ENCODE results near the gene APLF. TPM values are rescaled to one million over a fixed set of nuclear protein-coding genes. Genes with fewer than 3 reads are reported as not detected.
"Not testable (repeated sequence)": the region's sequence is repeated elsewhere in the genome, so short reads cannot be mapped to it uniquely, and the experiment has no call there.

Gene APLF
- total RNA-seq, 1 experiment from 2014 or later, result 5.5 TPM

GRCh38 chr2:68544811-68545210, 77.4 kb downstream of the APLF start:
- H3K27me3 ChIP-seq (replicated peaks; ENCODE audit: insufficient read depth, low read depth, low read length, poor library complexity), result no peaks in the 10 kb centered on the region
- TF ChIP-seq, protein P1, sequence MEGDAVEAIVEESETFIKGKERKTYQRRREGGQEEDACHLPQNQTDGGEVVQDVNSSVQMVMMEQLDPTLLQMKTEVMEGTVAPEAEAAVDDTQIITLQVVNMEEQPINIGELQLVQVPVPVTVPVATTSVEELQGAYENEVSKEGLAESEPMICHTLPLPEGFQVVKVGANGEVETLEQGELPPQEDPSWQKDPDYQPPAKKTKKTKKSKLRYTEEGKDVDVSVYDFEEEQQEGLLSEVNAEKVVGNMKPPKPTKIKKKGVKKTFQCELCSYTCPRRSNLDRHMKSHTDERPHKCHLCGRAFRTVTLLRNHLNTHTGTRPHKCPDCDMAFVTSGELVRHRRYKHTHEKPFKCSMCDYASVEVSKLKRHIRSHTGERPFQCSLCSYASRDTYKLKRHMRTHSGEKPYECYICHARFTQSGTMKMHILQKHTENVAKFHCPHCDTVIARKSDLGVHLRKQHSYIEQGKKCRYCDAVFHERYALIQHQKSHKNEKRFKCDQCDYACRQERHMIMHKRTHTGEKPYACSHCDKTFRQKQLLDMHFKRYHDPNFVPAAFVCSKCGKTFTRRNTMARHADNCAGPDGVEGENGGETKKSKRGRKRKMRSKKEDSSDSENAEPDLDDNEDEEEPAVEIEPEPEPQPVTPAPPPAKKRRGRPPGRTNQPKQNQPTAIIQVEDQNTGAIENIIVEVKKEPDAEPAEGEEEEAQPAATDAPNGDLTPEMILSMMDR (conservative IDR thresholded peaks at IDR 0.05; ENCODE audit: low read depth, low read length), result no peak
- no peak for TF ChIP-seq EZH2 (IDR thresholded peaks at IDR 0.05; ENCODE audit: borderline replicate concordance, low read depth, low read length, poor library complexity, severe bottlenecking)
- intact Hi-C loops (cut with micrococcal nuclease; ENCODE audit: unreplicated experiment), result no loop called here
- no peak for DNase-seq (ENCODE audit: low spot score)
- no peaks in the 10 kb centered on the region for H3K36me3 ChIP-seq (ENCODE audit: insufficient read depth, low read length, poor library complexity, severe bottlenecking)
- H3K4me1 ChIP-seq (ENCODE audit: insufficient read depth, low read length, poor library complexity, severe bottlenecking), result no peaks in the 10 kb centered on the region
- ChIA-PET POLR2A (ENCODE audit: low non-redundant PET) (no interaction called here), CTCF (no interaction called here)
- no peak overlapping the region for H3K4me3 ChIP-seq (ENCODE audit: low read depth, low read length, poor library complexity, severe bottlenecking)
- no peaks in the 10 kb centered on the region for H3K9me3 ChIP-seq (ENCODE audit: low read depth, low read length, poor library complexity, severe bottlenecking)
- H3K27ac ChIP-seq (ENCODE audit: low read depth, low read length, poor library complexity, severe bottlenecking), result no peak overlapping the region
- no TSS peak for BruUV-seq (replicated peaks)

GRCh38 chr2:68548396-68548795, 81.0 kb downstream of the APLF start:
- no peak overlapping the region for H3K4me3 ChIP-seq (ENCODE audit: low read depth, low read length, poor library complexity, severe bottlenecking)
- intact Hi-C loops (cut with micrococcal nuclease; ENCODE audit: unreplicated experiment), result no loop called here
- ChIA-PET CTCF (no interaction called here), POLR2A (ENCODE audit: low non-redundant PET) (no interaction called here)
- H3K36me3 ChIP-seq (ENCODE audit: insufficient read depth, low read length, poor library complexity, severe bottlenecking), result no peaks in the 10 kb centered on the region
- H3K27me3 ChIP-seq (replicated peaks; ENCODE audit: insufficient read depth, low read depth, low read length, poor library complexity), result no peaks in the 10 kb centered on the region
- H3K9me3 ChIP-seq (ENCODE audit: low read depth, low read length, poor library complexity, severe bottlenecking), result no peaks in the 10 kb centered on the region
- no TSS peak for BruUV-seq (replicated peaks)
- no peaks in the 10 kb centered on the region for H3K4me1 ChIP-seq (ENCODE audit: insufficient read depth, low read length, poor library complexity, severe bottlenecking)
- TF ChIP-seq EZH2 (IDR thresholded peaks at IDR 0.05; ENCODE audit: borderline replicate concordance, low read depth, low read length, poor library complexity, severe bottlenecking), result no peak
- TF ChIP-seq, protein P1 (conservative IDR thresholded peaks at IDR 0.05; ENCODE audit: low read depth, low read length), result no peak
- no peak for DNase-seq (ENCODE audit: low spot score)
- no peak overlapping the region for H3K27ac ChIP-seq (ENCODE audit: low read depth, low read length, poor library complexity, severe bottlenecking)

- POLR2A ChIA-PET (ENCODE audit: low non-redundant PET), result no interaction called here
- DNase-seq (ENCODE audit: low spot score), result no peak
- Histone ChIP-seq H3K4me3 (ENCODE audit: low read depth, low read length, poor library complexity, severe bottlenecking) (no peak overlapping the region), H3K36me3 (ENCODE audit: insufficient read depth, low read length, poor library complexity, severe bottlenecking) (no peaks in the 10 kb centered on the region), H3K4me1 (ENCODE audit: insufficient read depth, low read length, poor library complexity, severe bottlenecking) (no peaks in the 10 kb centered on the region), H3K27ac (ENCODE audit: low read depth, low read length, poor library complexity, severe bottlenecking) (no peak overlapping the region), H3K27me3 (replicated peaks; ENCODE audit: insufficient read depth, low read depth, low read length, poor library complexity) (no peaks in the 10 kb centered on the region), H3K9me3 (ENCODE audit: low read depth, low read length, poor library complexity, severe bottlenecking) (no peaks in the 10 kb centered on the region)
- no TSS peak for BruUV-seq (replicated peaks)
- intact Hi-C loops (cut with micrococcal nuclease; ENCODE audit: unreplicated experiment), result no loop called here
- no peak for TF ChIP-seq EZH2 (IDR thresholded peaks at IDR 0.05; ENCODE audit: borderline replicate concordance, low read depth, low read length, poor library complexity, severe bottlenecking)
- TF ChIP-seq, protein P1 (conservative IDR thresholded peaks at IDR 0.05; ENCODE audit: low read depth, low read length), result no peak
- CTCF ChIA-PET, result no interaction called here
Measured at GRCh38 chr2:68553098-68553497, 85.7 kb downstream of the APLF start.

- BruUV-seq (replicated peaks); intact Hi-C loops (cut with micrococcal nuclease; ENCODE audit: unreplicated experiment); H3K27ac ChIP-seq (ENCODE audit: low read depth, low read length, poor library complexity, severe bottlenecking); H3K27me3 ChIP-seq (replicated peaks; ENCODE audit: insufficient read depth, low read depth, low read length, poor library complexity); H3K36me3 ChIP-seq (ENCODE audit: insufficient read depth, low read length, poor library complexity, severe bottlenecking); DNase-seq (ENCODE audit: low spot score); CTCF ChIA-PET; H3K4me3 ChIP-seq (ENCODE audit: low read depth, low read length, poor library complexity, severe bottlenecking); H3K4me1 ChIP-seq (ENCODE audit: insufficient read depth, low read length, poor library complexity, severe bottlenecking); POLR2A ChIA-PET (ENCODE audit: low non-redundant PET); H3K9me3 ChIP-seq (ENCODE audit: low read depth, low read length, poor library complexity, severe bottlenecking): not testable (repeated sequence)
Measured at GRCh38 chr2:68555425-68556206, 88.2 kb downstream of the APLF start.
